ENCODE results near the gene QRICH2. TPM values are rescaled to one million over a fixed set of nuclear protein-coding genes. Genes with fewer than 3 reads are reported as not detected.

The QRICH2 gene
- total and polyA plus RNA-seq, 4 donors: 0.56 to 6.1 (median 0.67) TPM

- peaks cover 0 to 6% (median 4%) of the 10 kb centered on the region in 4 donors for H3K4me1 ChIP-seq (ENCODE audit: control insufficient read depth in 4 of 4, insufficient read depth in 4 of 4, low read length in 3 of 4)
- H3K9me3 ChIP-seq (ENCODE audit: control insufficient read depth in 4 of 4, low read length in 3 of 4): no peaks in the 10 kb centered on the region
- no peak for TF ChIP-seq FOXA1 (IDR thresholded peaks at IDR 0.05)
- TF ChIP-seq HNF4G (IDR thresholded peaks at IDR 0.05): no peak
- TF ChIP-seq MAX (IDR thresholded peaks at IDR 0.05): no peak
- TF ChIP-seq ZBTB33 (IDR thresholded peaks at IDR 0.05): no peak
- TF ChIP-seq RAD21 (IDR thresholded peaks at IDR 0.05): no peak
- no peak for TF ChIP-seq NR2F2 (IDR thresholded peaks at IDR 0.05)
- no peak for TF ChIP-seq FOXA2 (IDR thresholded peaks at IDR 0.05)
- TF ChIP-seq YY1 (IDR thresholded peaks at IDR 0.05): no peak
- no peak for TF ChIP-seq RXRA (IDR thresholded peaks at IDR 0.05)
- TF ChIP-seq HNF4A (conservative IDR thresholded peaks at IDR 0.05): no peak
- TF ChIP-seq GABPA (IDR thresholded peaks at IDR 0.05 in 1 of 2, conservative IDR thresholded peaks at IDR 0.05 in 1 of 2): no peak
- TF ChIP-seq EGR1 (IDR thresholded peaks at IDR 0.05; ENCODE audit: low read depth in 2 of 2): no peak
- TF ChIP-seq TAF1 (conservative IDR thresholded peaks at IDR 0.05): no peak
- TF ChIP-seq JUND (IDR thresholded peaks at IDR 0.05): no peak
- TF ChIP-seq CTCF (IDR thresholded peaks at IDR 0.05; ENCODE audit: low read depth, low read length, missing input control): no peak
- TF ChIP-seq ATF3 (IDR thresholded peaks at IDR 0.05): no peak
- TF ChIP-seq REST (IDR thresholded peaks at IDR 0.05): no peak
- peaks cover 4 to 7% (median 6%) of the 10 kb centered on the region in 4 donors for H3K36me3 ChIP-seq (ENCODE audit: control insufficient read depth in 4 of 4, insufficient read depth in 3 of 4, low read depth in 1 of 4, low read length in 3 of 4)
- no peaks in the 10 kb centered on the region for H3K27me3 ChIP-seq (ENCODE audit: control insufficient read depth in 4 of 4, insufficient read depth in 4 of 4, low read length in 3 of 4)
- no peak overlapping the region for H3K4me3 ChIP-seq (ENCODE audit: low read depth in 1 of 3, low read length in 3 of 3)
- H3K9ac ChIP-seq (ENCODE audit: low read depth in 1 of 2, low read length in 2 of 2): no peak overlapping the region
- no peak overlapping the region for H3K27ac ChIP-seq (ENCODE audit: low read depth in 1 of 2, low read length in 2 of 2)
- DNase-seq (ENCODE audit: low spot score): no peak
- WGBS: 96% methylated on average over 9 of the region's 9 CpGs
These were observed 27.8 kb upstream of the QRICH2 start for GRCh38 chr17:76335716-76336381.

Data from liver (tissue), 9 donors.